Calu3 (cell line): ENCODE measurements around the gene SLC25A21. TPM values are rescaled to one million over a fixed set of nuclear protein-coding genes. Genes with fewer than 3 reads are reported as not detected.

ENCODE experiments used
- BruUV-seq: library from RNA; stranded (reverse); fragments of 400-500 nt; replicated peaks from 2 replicates; lab custom pipeline; 2021; lab: Mats Ljungman, UMichigan
- CTCF ChIA-PET: fragments of 300-600 bp; sonication (Branson Sonifier 250); formaldehyde crosslinking; loops from one replicate; lab custom pipeline; 2022; ENCODE audit warnings: antibody characterized with exemption; lab: Charles Lee
- DNase-seq: peaks from one replicate; pipeline ENCODE4 v3.0.0; 2022
- H3K27ac Mint-ChIP-seq: one replicate; pipeline ENCODE4 v1.8.0; 2022; ENCODE audit warnings: mixed read lengths; ENCODE audit not compliant: unreplicated experiment
- H3K27me3 Mint-ChIP-seq: one replicate; pipeline ENCODE4 v1.8.0; 2022; ENCODE audit warnings: mixed read lengths; ENCODE audit not compliant: unreplicated experiment
- H3K36me3 Mint-ChIP-seq: one replicate; pipeline ENCODE4 v1.8.0; 2022; ENCODE audit warnings: mild to moderate bottlenecking, moderate library complexity, mixed read lengths; ENCODE audit not compliant: insufficient read depth, unreplicated experiment
- H3K4me1 Mint-ChIP-seq: one replicate; pipeline ENCODE4 v1.8.0; 2022; ENCODE audit warnings: mild to moderate bottlenecking, low read depth, mixed read lengths; ENCODE audit not compliant: unreplicated experiment
- H3K4me3 Mint-ChIP-seq: one replicate; pipeline ENCODE4 v1.8.0; 2022; ENCODE audit warnings: mild to moderate bottlenecking, low read depth, moderate library complexity, mixed read lengths; ENCODE audit not compliant: unreplicated experiment
- H3K9me3 Mint-ChIP-seq: one replicate; pipeline ENCODE4 v1.8.0; 2022; ENCODE audit warnings: low read depth, mixed read lengths; ENCODE audit not compliant: unreplicated experiment
- intact Hi-C: fragments of 100-400 bp; cut with micrococcal nuclease; formaldehyde crosslinking; loops from one replicate; pipeline ENCODE4 v1.10.0; 2022; ENCODE audit not compliant: unreplicated experiment
- total RNA-seq: library from RNA; stranded (reverse); gene quantifications from 2 replicates; pipeline ENCODE4 v1.2.3, GENCODE V29; 2022
- TF ChIP-seq, protein P1 (sequence below): fragments of 200-600 bp; IDR thresholded peaks from one replicate; pipeline ENCODE4 v1.8.0; 2022; ENCODE audit warnings: antibody characterized with exemption; ENCODE audit not compliant: unreplicated experiment

SLC25A21 gene
- total RNA-seq, 1 experiment from 2014 or later = 1.4 TPM

GRCh38 chr14:36845356-36846012 lies 326.9 kb downstream of the SLC25A21 start:
- peaks cover 7% of the 10 kb centered on the region for H3K27me3 Mint-ChIP-seq
- DNase-seq = no peak
- no peaks in the 10 kb centered on the region for H3K36me3 Mint-ChIP-seq
- peaks cover 10% of the 10 kb centered on the region for H3K4me1 Mint-ChIP-seq
- CTCF ChIA-PET = interaction anchor here (1.0 kb wide), 1 partner anchor 13 kb away, joined by 3 read pairs; no protein-coding TSS in a partner anchor
- intact Hi-C loops = no loop called here
- no peak overlapping the region for H3K4me3 Mint-ChIP-seq
- H3K9me3 Mint-ChIP-seq = no peaks in the 10 kb centered on the region
- H3K27ac Mint-ChIP-seq = no peak overlapping the region
- BruUV-seq = no TSS peak
- TF ChIP-seq, protein P1, sequence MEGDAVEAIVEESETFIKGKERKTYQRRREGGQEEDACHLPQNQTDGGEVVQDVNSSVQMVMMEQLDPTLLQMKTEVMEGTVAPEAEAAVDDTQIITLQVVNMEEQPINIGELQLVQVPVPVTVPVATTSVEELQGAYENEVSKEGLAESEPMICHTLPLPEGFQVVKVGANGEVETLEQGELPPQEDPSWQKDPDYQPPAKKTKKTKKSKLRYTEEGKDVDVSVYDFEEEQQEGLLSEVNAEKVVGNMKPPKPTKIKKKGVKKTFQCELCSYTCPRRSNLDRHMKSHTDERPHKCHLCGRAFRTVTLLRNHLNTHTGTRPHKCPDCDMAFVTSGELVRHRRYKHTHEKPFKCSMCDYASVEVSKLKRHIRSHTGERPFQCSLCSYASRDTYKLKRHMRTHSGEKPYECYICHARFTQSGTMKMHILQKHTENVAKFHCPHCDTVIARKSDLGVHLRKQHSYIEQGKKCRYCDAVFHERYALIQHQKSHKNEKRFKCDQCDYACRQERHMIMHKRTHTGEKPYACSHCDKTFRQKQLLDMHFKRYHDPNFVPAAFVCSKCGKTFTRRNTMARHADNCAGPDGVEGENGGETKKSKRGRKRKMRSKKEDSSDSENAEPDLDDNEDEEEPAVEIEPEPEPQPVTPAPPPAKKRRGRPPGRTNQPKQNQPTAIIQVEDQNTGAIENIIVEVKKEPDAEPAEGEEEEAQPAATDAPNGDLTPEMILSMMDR = no peak

GRCh38 chr14:36844443-36845195 lies 327.8 kb downstream of the SLC25A21 start:
- Mint-ChIP-seq H3K9me3 (no peaks in the 10 kb centered on the region), H3K4me3 (no peak overlapping the region), H3K4me1 (peaks cover 10% of the 10 kb centered on the region), H3K27me3 (no peaks in the 10 kb centered on the region), H3K36me3 (no peaks in the 10 kb centered on the region), H3K27ac (no peak overlapping the region)
- BruUV-seq = no TSS peak
- TF ChIP-seq, protein P1 = no peak
- intact Hi-C loops = no loop called here
- DNase-seq = no peak
- CTCF ChIA-PET = interaction anchor here (1.0 kb wide), 1 partner anchor 12 kb away, joined by 3 read pairs; no protein-coding TSS in a partner anchor

DNA sequence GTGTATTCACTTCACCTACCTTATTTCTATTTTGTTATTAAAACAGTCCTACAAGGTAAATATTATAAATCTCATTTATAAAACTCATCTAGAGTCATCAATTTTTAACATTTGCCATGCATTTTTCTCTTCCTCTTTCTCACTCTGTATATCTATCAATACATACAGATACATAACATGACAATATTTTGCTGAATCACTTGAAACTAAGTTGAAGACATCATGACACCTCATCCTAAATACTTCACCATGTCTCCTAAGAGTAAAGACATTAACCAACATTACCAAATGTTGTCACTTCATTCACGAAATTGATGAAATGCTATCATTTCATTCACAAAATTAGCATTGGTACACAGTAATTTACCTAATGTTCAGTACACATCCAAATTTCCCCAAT lies 329.0 kb downstream of the SLC25A21 start:
- TF ChIP-seq, protein P1 = no peak
- CTCF ChIA-PET = no interaction called here
- Mint-ChIP-seq H3K4me1 (peaks cover 10% of the 10 kb centered on the region), H3K27me3 (no peaks in the 10 kb centered on the region), H3K9me3 (no peaks in the 10 kb centered on the region), H3K4me3 (no peak overlapping the region), H3K36me3 (no peaks in the 10 kb centered on the region), H3K27ac (no peak overlapping the region)
- DNase-seq = no peak
- intact Hi-C loops = no loop called here
- BruUV-seq = no TSS peak

GRCh38 chr14:36835128-36835527 lies 337.3 kb downstream of the SLC25A21 start:
- intact Hi-C loops = no loop called here
- CTCF ChIA-PET = no interaction called here
- no TSS peak for BruUV-seq
- Mint-ChIP-seq H3K4me1 (no peaks in the 10 kb centered on the region), H3K9me3 (no peaks in the 10 kb centered on the region), H3K27me3 (peaks cover 20% of the 10 kb centered on the region), H3K27ac (no peak overlapping the region), H3K36me3 (no peaks in the 10 kb centered on the region), H3K4me3 (no peak overlapping the region)
- DNase-seq = no peak
- TF ChIP-seq, protein P1 = no peak
